Mucosa of descending colon (tissue), 3 donors: Measurements from ENCODE around the gene MBOAT1. TPM values are rescaled to one million over a fixed set of nuclear protein-coding genes. Genes with fewer than 3 reads are reported as not detected.

ENCODE experiments used
- ATAC-seq: fragments of 200-7000 bp; cut with Tn5 transposase; one replicate; pipeline ENCODE4 v1.9.1; 2020; ENCODE audit warnings: mild to moderate bottlenecking, moderate library complexity
- DNase-seq, 3 donors: peaks; one replicate each; pipeline ENCODE4 v3.0.0-alpha.2; 2020
- H3K36me3 ChIP-seq: fragments of 200-600 bp; one replicate; pipeline ENCODE4 v1.8.0; 2021; ENCODE audit warnings: low read depth, mild to moderate bottlenecking
- H3K4me1 ChIP-seq: fragments of 200-600 bp; one replicate; pipeline ENCODE4 v1.8.0; 2021; ENCODE audit warnings: low read depth, mild to moderate bottlenecking
- H3K4me3 ChIP-seq: fragments of 200-600 bp; one replicate; pipeline ENCODE4 v1.8.0; 2021; ENCODE audit warnings: mild to moderate bottlenecking
- H3K9me3 ChIP-seq: fragments of 200-600 bp; one replicate; pipeline ENCODE4 v1.8.0; 2021; ENCODE audit warnings: mild to moderate bottlenecking
- intact Hi-C, 2 donors: fragments of 100-400 bp; cut with DNase I in 1 of 2; cut with micrococcal nuclease in 1 of 2; formaldehyde crosslinking; loops; one replicate each; pipeline versions ENCODE4 v1.11.0 to v1.11.1; 2022; cut with DNase I, micrococcal nuclease
- total RNA-seq, 3 donors: library from RNA; stranded (reverse); fragmentation: NEBNext Ultra II Directional in 2 of 3; extraction: Animal tissue kit (Norgen Biotek cat#: 25700) in 2 of 3; gene quantifications; one replicate each; pipeline versions ENCODE4 v1.2.1 to v1.2.4, GENCODE V29; 2021 to 2023
- TF ChIP-seq, protein P1 (sequence below): fragments of 200-600 bp; IDR thresholded peaks from one replicate; pipeline ENCODE4 v1.8.0; 2022; ENCODE audit warnings: antibody characterized with exemption, mild to moderate bottlenecking
- donor health status: DM: no; HTN: no; CAD: no; lungs with moderate emphysema.
- donor health status: DM: no; HTN: no; CAD: no.
- donor health status: DM: no; HTN: yes; CAD: no.

Gene MBOAT1
- total RNA-seq, 3 donors from 2014 or later, result 33.7 to 77.0 (median 54.4) TPM

GRCh38 chr6:20118892-20119291 lies 93.4 kb downstream of the MBOAT1 start:
- intact Hi-C loops, result no loop called here
- ATAC-seq (no peak), DNase-seq (no peak)
- Histone ChIP-seq H3K4me1 (no peaks in the 10 kb centered on the region), H3K36me3 (no peaks in the 10 kb centered on the region), H3K9me3 (no peaks in the 10 kb centered on the region), H3K4me3 (no peak overlapping the region)
- TF ChIP-seq, protein P1, sequence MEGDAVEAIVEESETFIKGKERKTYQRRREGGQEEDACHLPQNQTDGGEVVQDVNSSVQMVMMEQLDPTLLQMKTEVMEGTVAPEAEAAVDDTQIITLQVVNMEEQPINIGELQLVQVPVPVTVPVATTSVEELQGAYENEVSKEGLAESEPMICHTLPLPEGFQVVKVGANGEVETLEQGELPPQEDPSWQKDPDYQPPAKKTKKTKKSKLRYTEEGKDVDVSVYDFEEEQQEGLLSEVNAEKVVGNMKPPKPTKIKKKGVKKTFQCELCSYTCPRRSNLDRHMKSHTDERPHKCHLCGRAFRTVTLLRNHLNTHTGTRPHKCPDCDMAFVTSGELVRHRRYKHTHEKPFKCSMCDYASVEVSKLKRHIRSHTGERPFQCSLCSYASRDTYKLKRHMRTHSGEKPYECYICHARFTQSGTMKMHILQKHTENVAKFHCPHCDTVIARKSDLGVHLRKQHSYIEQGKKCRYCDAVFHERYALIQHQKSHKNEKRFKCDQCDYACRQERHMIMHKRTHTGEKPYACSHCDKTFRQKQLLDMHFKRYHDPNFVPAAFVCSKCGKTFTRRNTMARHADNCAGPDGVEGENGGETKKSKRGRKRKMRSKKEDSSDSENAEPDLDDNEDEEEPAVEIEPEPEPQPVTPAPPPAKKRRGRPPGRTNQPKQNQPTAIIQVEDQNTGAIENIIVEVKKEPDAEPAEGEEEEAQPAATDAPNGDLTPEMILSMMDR, result no peak

DNA sequence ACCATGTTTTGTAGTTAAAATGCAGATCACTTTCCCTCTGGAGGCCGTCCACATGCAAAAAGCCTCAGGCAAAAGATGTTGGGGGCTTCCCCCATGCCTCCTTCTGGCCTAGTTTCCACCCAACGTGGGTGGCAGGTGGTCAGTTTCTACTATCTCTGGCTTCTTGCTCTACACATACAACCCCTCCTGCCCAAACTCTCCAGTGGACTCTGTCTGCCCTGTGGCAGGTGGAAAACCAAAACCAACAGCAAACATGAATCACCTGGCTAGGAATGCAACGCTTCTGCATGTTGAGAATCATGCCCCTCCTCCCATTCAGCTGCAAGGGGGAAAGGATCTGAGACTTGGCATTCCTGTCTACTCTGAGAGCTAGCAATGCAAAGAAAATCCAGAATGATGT lies 94.8 kb downstream of the MBOAT1 start:
- Histone ChIP-seq H3K36me3 (no peaks in the 10 kb centered on the region), H3K4me1 (no peaks in the 10 kb centered on the region), H3K4me3 (no peak overlapping the region), H3K9me3 (no peaks in the 10 kb centered on the region)
- DNase-seq (no peak), ATAC-seq (no peak)
- TF ChIP-seq, protein P1, result no peak
- intact Hi-C loops, result no loop called here

DNA sequence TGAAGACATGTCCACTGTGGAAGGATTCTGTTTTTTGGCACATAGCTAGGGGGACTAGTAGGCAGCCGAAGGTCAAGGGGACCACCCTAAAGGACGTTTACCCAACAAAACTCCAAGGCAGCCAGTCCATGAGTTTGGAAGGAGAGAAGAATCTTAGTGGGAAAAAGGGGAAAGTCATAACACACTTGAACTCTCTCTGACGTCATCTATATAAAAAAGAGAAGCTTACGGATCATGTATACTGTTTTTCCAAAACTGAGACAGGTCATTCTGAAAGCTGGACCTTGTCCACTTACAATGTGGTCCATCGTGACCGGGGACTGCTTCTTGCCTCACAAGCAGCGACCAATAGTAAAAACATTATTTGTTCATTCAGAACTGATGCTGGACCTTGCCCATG lies 95.5 kb downstream of the MBOAT1 start:
- H3K36me3 ChIP-seq, result no peaks in the 10 kb centered on the region
- DNase-seq, result no peak
- intact Hi-C loops, result no loop called here
- no peaks in the 10 kb centered on the region for H3K9me3 ChIP-seq
- TF ChIP-seq, protein P1, result no peak
- H3K4me3 ChIP-seq, result no peak overlapping the region
- H3K4me1 ChIP-seq, result no peaks in the 10 kb centered on the region
- no peak for ATAC-seq

DNA sequence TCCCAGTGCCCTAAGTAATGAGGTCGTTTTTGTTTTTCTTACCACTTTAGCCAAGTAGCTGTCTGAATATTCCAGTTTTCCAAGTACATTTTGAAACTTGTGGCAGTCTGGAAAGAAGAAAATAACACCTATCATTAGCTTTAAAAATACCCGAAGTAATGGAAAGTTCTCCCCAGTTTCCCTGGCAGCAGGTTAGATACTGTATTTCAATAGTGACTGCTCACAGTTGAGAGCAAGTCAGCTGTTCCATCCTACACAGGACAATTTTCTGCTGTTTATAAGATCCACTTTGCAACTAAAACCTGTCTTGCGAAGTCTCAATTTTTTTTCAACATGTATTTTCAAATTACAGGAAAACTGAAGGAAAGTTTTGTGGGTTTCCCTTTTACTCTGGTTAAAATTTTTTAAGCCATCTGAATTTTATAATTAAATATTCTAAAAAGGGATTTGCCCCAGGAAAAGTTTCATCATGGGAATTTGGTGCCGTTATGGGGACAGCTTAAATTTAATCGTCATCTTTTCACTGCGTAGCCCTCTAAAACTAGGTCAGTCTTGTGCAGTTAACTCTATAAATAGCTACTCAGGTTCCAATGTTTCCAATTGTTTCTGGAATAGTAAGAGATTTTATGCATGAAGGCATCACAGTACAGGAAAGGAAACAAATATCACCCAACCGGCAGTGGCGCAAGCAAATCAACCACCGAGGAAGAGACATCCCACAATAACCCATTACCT lies 96.9 kb downstream of the MBOAT1 start:
- H3K4me3 ChIP-seq, result no peak overlapping the region
- no peaks in the 10 kb centered on the region for H3K36me3 ChIP-seq
- DNase-seq (no peak), ATAC-seq (no peak)
- TF ChIP-seq, protein P1, result no peak
- no peaks in the 10 kb centered on the region for H3K4me1 ChIP-seq
- intact Hi-C loops, result no loop called here
- H3K9me3 ChIP-seq, result no peaks in the 10 kb centered on the region

- no peaks in the 10 kb centered on the region for H3K36me3 ChIP-seq
- intact Hi-C loops, result no loop called here
- TF ChIP-seq, protein P1, result no peak
- H3K4me3 ChIP-seq, result no peak overlapping the region
- DNase-seq, result no peak
- no peak for ATAC-seq
- no peaks in the 10 kb centered on the region for H3K9me3 ChIP-seq
- no peaks in the 10 kb centered on the region for H3K4me1 ChIP-seq
Observed at GRCh38 chr6:20113649-20114224, 98.5 kb downstream of the MBOAT1 start.
